AG10803 (cell line): ENCODE measurements around the gene TGFB1.
A peak's percentile ranks its signal among the peaks of the same experiment; 100 is the strongest.

Experiments
- DNase-seq: peaks from one replicate; pipeline ENCODE4 v3.0.0; 2010; ENCODE audit warnings: low read depth
- H3K4me3 ChIP-seq: 2 replicates; pipeline ENCODE4 v1.5.1; 2011; ENCODE audit warnings: mild to moderate bottlenecking, low read length, control low read depth
- TF ChIP-seq, protein P1 (sequence below): conservative IDR thresholded peaks from 2 replicates; pipeline ENCODE4 v1.5.1; 2011; ENCODE audit warnings: mild to moderate bottlenecking, low read length, control low read depth, inconsistent platforms

Gene TGFB1

DNA sequence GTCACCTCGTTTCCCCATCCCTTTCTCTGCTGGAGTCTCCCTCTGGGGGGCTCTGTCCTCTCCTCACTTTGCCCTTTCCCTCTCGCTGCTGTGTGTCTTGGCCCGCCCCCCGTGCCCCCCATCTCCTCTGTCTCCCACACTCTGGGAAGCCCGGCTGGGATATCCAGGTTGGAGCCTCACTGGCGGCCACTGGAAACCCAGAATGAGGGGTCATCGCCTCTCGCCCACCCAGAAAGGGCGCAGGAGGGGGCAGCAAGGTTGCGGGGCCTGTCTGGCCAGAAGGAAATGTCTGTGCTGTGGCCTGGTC lies 28.1 kb downstream of the TGFB1 start:
- DNase-seq, result no peak
- TF ChIP-seq, protein P1, sequence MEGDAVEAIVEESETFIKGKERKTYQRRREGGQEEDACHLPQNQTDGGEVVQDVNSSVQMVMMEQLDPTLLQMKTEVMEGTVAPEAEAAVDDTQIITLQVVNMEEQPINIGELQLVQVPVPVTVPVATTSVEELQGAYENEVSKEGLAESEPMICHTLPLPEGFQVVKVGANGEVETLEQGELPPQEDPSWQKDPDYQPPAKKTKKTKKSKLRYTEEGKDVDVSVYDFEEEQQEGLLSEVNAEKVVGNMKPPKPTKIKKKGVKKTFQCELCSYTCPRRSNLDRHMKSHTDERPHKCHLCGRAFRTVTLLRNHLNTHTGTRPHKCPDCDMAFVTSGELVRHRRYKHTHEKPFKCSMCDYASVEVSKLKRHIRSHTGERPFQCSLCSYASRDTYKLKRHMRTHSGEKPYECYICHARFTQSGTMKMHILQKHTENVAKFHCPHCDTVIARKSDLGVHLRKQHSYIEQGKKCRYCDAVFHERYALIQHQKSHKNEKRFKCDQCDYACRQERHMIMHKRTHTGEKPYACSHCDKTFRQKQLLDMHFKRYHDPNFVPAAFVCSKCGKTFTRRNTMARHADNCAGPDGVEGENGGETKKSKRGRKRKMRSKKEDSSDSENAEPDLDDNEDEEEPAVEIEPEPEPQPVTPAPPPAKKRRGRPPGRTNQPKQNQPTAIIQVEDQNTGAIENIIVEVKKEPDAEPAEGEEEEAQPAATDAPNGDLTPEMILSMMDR, result no peak
- H3K4me3 ChIP-seq, result peak overlapping the region; percentile 13

DNA sequence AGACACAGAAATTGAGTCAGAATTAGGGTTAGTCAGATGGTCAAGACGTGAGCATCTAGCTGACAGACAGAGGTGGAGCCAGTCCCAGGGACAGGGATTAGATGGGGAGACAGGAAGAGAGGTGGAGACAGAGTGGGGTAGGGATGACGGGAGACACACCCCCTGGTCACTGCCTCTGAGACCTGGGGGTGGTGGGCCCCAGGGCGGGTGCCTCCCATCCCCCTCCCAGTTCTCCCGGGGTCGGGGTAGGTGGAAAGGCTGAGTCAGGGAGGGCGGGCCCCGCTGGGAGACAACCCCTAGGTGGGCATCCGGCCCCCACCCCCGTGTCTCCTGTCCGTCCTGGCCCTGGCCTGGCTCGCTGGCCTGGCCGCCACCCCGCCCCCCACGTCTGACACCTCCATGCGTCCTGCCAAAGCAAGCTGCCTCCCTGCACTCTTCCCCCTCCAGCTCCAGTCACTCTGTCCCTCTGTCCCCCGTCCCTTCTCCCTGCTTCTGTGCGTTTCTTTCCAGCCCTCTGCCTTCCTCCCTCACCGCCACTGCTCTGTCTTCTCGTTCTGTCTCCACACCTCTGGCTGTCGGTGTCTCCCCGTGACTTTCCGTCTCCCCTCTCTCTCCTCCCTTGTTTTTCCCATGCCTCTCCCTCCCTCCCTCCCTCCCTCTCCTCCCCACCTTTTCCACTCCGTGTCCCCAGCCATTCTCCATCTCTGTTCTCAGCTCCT lies 28.6 kb downstream of the TGFB1 start:
- peak overlapping the region; percentile 38 for H3K4me3 ChIP-seq
- peak; percentile 78 for DNase-seq
- TF ChIP-seq, protein P1, result no peak

DNA sequence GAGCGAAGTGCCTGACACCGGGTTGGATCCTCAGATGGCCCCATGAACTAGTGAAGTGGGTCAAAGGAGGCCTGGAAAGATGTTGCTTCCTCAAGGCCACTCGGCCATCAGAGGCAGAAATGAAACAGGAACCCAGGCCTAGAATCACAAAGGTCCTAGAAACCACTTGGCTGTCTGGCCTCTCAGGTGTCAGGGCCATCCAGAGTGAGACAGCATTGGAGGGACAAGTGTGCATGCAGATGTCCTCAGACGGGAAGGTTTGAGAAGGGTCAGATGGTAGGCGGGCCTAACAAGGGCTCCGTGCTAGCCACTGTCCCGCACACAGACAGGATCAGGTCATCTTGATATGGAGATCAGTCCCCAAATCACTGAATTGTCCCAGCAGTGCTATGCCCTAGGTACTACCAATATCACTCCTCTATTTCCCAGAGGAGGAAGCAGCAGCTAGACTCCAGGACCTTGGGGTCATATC lies 29.5 kb downstream of the TGFB1 start:
- DNase-seq, result no peak
- H3K4me3 ChIP-seq, result no peak overlapping the region
- TF ChIP-seq, protein P1, result no peak

DNA sequence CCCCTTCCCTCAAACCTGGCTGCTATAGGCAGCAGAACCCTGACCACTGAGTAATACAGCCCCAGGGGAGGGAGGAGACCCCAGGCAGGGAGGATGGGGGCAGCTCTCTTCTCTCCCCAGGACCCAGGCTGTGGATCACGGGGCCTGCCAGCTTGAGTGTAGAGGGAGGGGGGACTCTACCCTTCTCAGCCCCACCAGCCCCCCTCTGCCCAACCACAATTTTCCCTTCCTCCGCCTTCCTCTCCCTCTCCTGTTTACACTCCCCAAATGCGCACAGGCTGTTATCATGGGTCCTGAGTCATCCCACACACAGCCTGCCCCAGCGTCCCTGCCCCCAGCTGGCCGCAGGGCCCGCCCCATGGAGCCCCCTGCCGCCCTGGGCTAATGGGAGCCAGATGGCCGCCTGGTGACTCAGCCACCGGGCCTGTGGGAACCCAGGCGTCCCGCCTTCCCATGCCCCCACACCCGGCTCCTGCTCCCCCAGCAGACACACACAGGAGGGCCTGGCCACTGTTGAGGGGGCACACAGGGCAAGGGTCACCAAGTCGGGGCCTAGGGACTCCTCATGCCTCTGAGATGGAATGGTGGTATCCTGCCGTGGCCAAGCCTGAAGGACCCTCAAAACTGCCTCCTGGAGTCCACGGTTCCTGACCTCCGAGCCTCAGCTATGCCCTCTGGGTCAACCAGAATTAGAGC lies 30.1 kb downstream of the TGFB1 start:
- H3K4me3 ChIP-seq, result peak overlapping the region; percentile 26
- DNase-seq, result peak; percentile 97
- TF ChIP-seq, protein P1, result no peak

DNA sequence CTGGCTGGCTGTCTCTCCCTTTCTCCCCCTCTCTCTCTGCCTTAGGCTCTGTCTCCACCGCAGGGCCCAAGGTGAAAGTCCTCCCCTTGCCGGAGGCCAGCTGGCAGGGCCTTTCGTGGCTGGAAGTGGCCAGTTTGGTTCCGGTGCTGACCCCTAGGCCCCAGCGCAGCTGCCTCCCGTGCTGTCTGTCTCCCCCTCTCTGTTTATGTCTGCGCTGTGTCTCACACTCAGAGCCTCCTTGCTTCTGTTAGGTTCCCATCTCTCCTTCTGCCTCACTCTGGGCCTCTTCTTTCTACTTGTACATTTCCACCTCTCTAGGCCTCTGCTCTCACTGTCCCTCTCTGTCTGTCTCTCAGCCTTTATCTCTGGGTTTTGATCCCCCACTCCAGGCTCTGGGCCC lies 30.7 kb downstream of the TGFB1 start:
- TF ChIP-seq, protein P1, result no peak
- DNase-seq, result peak; percentile 64
- peak overlapping the region; percentile 26 for H3K4me3 ChIP-seq

DNA sequence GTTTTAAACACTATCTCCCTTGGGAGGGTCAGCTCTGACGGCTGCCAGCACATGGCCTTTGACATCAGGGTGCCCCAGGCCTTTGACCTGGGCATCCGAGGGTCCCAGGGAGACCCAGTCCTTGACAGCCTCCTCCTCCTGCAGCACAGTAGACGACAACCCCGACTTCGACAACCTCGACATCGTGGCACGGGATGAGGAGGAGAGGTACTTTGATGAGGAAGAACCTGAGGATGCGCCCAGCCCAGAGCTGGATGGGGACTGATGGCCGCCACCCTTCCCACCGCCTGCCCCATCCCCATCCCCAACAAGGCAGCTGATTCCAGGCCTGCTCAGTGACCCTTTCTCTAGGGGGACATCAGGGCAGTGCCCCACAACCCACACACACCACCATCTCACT lies 31.3 kb downstream of the TGFB1 start:
- H3K4me3 ChIP-seq, result no peak overlapping the region
- TF ChIP-seq, protein P1, result no peak

DNA sequence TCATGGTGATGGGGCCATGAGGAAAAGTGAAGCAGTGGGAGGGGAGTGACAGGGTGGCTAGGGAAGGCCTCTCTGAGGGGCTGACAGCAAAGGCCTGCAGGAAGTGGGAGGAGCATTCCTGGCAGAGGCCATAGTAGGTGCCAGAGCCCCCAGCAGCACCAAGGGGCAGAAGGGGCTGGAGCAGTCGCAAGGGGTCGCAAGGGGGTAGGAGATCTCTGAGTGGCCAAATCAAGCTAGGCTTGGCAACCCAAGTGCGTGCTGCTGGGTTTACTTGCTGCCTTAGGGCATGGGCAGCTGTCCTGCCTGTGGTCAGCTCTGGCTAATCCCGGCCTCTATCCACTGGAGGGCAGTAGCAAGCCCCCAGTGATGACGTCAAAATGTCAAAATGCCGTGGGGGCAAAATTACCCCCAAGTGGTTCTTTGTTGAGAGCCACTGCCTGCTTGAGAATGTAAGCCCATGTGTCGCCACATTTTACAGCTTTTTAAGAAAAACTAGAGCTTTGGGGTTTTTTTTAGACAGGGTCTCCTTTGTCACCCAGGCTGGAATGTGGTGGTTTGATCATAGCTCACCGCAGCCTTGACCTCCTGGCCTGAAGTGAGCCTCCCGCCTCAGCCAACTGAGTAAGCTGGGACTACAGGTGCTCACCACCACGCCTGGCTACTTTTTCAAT lies 32.0 kb downstream of the TGFB1 start:
- TF ChIP-seq, protein P1, result peak; percentile 78
- peak; percentile 70 for DNase-seq
- H3K4me3 ChIP-seq, result no peak overlapping the region

More for the DNA sequence above, 31.3 kb downstream of the TGFB1 start:
- DNase-seq, result no peak
